Liver (tissue), 3 donors: Measurements from ENCODE around the gene CTSG.

Experiments
- CTCF ChIP-seq: fragments of 150-350 bp; IDR thresholded peaks from 2 replicates; pipeline ENCODE4 v1.5.1; 2017; ENCODE audit warnings: improper control_type of control experiment, low read depth, low read length; ENCODE audit not compliant: missing input control
- GABPA ChIP-seq, 2 donors: IDR thresholded peaks in 1 of 2; conservative IDR thresholded peaks in 1 of 2; 2 replicates each; pipeline ENCODE4 v1.6.1; 2016; ENCODE audit warnings: antibody characterized with exemption in 2 of 2, mild to moderate bottlenecking in 1 of 2, moderate library complexity in 1 of 2
- RAD21 ChIP-seq, 2 donors: IDR thresholded peaks; 2 replicates each; pipeline ENCODE4 v1.6.1; 2016; ENCODE audit warnings: antibody characterized with exemption in 2 of 2, mild to moderate bottlenecking in 2 of 2
- REST ChIP-seq: IDR thresholded peaks from 2 replicates; pipeline ENCODE4 v1.6.1; 2016; ENCODE audit warnings: antibody characterized with exemption, mild to moderate bottlenecking
- donor health status: healthy.
- donor health status: healthy.

- TF ChIP-seq RAD21 (IDR thresholded peaks at IDR 0.05), result no peak
- TF ChIP-seq REST, result no peak
- no peak for TF ChIP-seq GABPA (IDR thresholded peaks at IDR 0.05 in 1 of 2, conservative IDR thresholded peaks at IDR 0.05 in 1 of 2)
- no peak for TF ChIP-seq CTCF
Measured at GRCh38 chr14:24576182-24576581, at the start of gene CTSG.
